WTC11 (cell line): ENCODE results near the gene CACNA1C.

Experiments used
- ZNF121 ChIP-seq: sonication (generic); formaldehyde crosslinking; IDR thresholded peaks from 2 replicates; pipeline ENCODE4 v1.8.0; 2023; ENCODE audit warnings: missing genetic modification reagents
- ZNF425 ChIP-seq: fragments of 250-450 bp; sonication (Bioruptor Pico); conservative IDR thresholded peaks from 2 replicates; pipeline ENCODE4 v1.9.0; 2021; ENCODE audit warnings: mild to moderate bottlenecking

DNA sequence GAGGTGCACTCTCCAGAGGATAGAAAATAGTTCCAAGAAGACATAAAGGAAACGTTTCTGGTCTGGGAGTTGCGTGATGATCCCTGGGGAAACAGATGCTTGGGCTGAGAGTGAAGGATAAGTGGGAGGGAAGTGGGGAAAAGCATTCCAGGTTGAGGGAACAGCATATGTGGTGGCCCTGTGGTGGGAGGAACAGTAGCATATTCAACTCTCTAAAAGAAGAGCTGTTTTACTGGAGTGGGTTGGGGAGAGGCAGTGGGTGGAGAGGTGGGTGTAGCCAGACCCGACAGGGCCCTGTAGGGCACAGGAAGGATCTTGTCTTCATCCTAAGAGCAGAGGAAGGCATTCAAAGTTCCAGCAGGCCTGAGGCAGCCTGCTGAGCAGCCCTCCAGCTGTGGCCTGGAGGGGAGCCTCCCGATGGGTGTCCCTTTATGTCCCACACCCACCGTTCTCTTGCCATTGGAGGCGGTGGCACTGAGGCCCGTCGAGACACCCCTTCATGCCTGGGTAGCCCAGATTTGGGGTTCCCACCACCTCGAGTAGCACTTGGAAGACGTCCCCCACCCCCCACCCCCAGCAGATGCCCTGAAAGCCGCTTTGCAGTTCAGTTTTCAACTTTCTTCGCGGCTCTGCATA, 431.5 kb downstream of the CACNA1C start:
- TF ChIP-seq ZNF425 (CRISPR knock-in tag) (no peak), ZNF121 (no peak)
